K562 (cell line): Measurements from ENCODE around the gene ANKRD65. TPM values are rescaled to one million over a fixed set of nuclear protein-coding genes. Genes with fewer than 3 reads are reported as not detected.
A peak's percentile ranks its signal among the peaks of the same experiment; 100 is the strongest.

Experiments
- AFF4 ChIP-seq: sonication (generic); formaldehyde crosslinking; IDR thresholded peaks from 2 replicates; pipeline ENCODE4 v1.8.0; 2023; ENCODE audit warnings: mild to moderate bottlenecking, missing genetic modification reagents
- ATF6 ChIP-seq: sonication (generic); formaldehyde crosslinking; IDR thresholded peaks from 2 replicates; pipeline ENCODE4 v1.4.0; 2020; ENCODE audit warnings: mild to moderate bottlenecking, missing genetic modification reagents
- CGGBP1 ChIP-seq: fragments of 250-450 bp; sonication (Bioruptor Pico); IDR thresholded peaks from 2 replicates; pipeline ENCODE4 v1.9.0; 2021; ENCODE audit warnings: mild to moderate bottlenecking
- CTCF ChIP-seq, 3 experiments: IDR thresholded peaks in 2 of 3; conservative IDR thresholded peaks in 1 of 3; 2 replicates each; pipeline ENCODE4 v1.5.1; 2011 to 2012; ENCODE audit warnings: low read length in 3 of 3, mild to moderate bottlenecking in 3 of 3, control low read depth in 2 of 3, improper control_type of control experiment in 1 of 3, inconsistent platforms in 1 of 3, low read depth in 1 of 3, mixed read lengths in 1 of 3, moderate library complexity in 1 of 3; ENCODE audit not compliant: insufficient read depth in 2 of 3
- DLX4 ChIP-seq: fragments of 250-450 bp; sonication (Bioruptor Pico); IDR thresholded peaks from 2 replicates; pipeline ENCODE4 v1.6.1; 2021; ENCODE audit warnings: mild to moderate bottlenecking
- DPF2 ChIP-seq: fragments of 450-650 bp; IDR thresholded peaks from 2 replicates; pipeline ENCODE4 v1.6.1; 2016
- E2F5 ChIP-seq: sonication (generic); formaldehyde crosslinking; IDR thresholded peaks from 2 replicates; pipeline ENCODE4 v1.8.0; 2022; ENCODE audit warnings: mild to moderate bottlenecking, missing genetic modification reagents
- KHSRP ChIP-seq: fragments of 450-650 bp; IDR thresholded peaks from 2 replicates; pipeline ENCODE4 v1.6.1; 2017
- MAFF ChIP-seq: IDR thresholded peaks from 2 replicates; pipeline ENCODE4 v1.6.1; 2012; ENCODE audit warnings: low read length, improper control_type of control experiment
- MAFK ChIP-seq: IDR thresholded peaks from 2 replicates; pipeline ENCODE4 v1.6.1; 2011; ENCODE audit warnings: low read length, improper control_type of control experiment
- PTBP1 ChIP-seq: fragments of 200-400 bp; formaldehyde crosslinking; IDR thresholded peaks from 2 replicates; pipeline ENCODE4 v1.6.1; 2017; ENCODE audit warnings: low read depth, low read length
- SAFB ChIP-seq: fragments of 200-400 bp; formaldehyde crosslinking; IDR thresholded peaks from 2 replicates; pipeline ENCODE4 v1.6.1; 2017; ENCODE audit warnings: low read depth, low read length, borderline replicate concordance
- SMAD4 ChIP-seq: fragments of 250-450 bp; sonication (Bioruptor Pico); conservative IDR thresholded peaks from 2 replicates; pipeline ENCODE4 v1.8.0; 2021; ENCODE audit warnings: inconsistent platforms, mild to moderate bottlenecking, moderate library complexity
- TEAD1 ChIP-seq, 2 experiments: fragments of 450-650 bp in 1 of 2; sonication (generic) in 1 of 2; formaldehyde crosslinking; IDR thresholded peaks; 2 replicates each; pipeline versions ENCODE4 v1.4.0 to v1.8.0; 2020 to 2022; ENCODE audit warnings: mild to moderate bottlenecking in 2 of 2, missing genetic modification reagents in 1 of 2
- ZBTB17 ChIP-seq: fragments of 450-650 bp; formaldehyde crosslinking; IDR thresholded peaks from 2 replicates; pipeline ENCODE4 v1.4.0; 2020; ENCODE audit warnings: mild to moderate bottlenecking
- ZFP30 ChIP-seq: fragments of 250-450 bp; sonication (Bioruptor Pico); IDR thresholded peaks from 2 replicates; pipeline ENCODE4 v1.8.0; 2022; ENCODE audit warnings: moderate library complexity, mild to moderate bottlenecking, inconsistent platforms, borderline replicate concordance
- polyA plus RNA-seq, 8 experiments: library from polyadenylated mRNA; depleted of rRNA in 4 of 8; stranded (reverse) in 5 of 8; unstranded in 3 of 8; fragments of >200 nt; fragmentation: Nextera tagmentation in 2 of 8; fragmentation: Illumina TruSeq in 1 of 8; extraction: Ambion mirVana in 2 of 8; extraction: Trizol in 1 of 8; gene quantifications; 2 replicates each; pipeline versions ENCODE4 v1.2.1 to v1.2.3, GENCODE V29; 2011 to 2014; ENCODE audit warnings: inconsistent platforms in 1 of 8, missing spikeins in 1 of 8
- total RNA-seq, 7 experiments: library from RNA; depleted of rRNA in 6 of 7; stranded (reverse); fragments of >200 nt in 6 of 7; fragmentation: Illumina TruSeq in 2 of 7; extraction: Trizol in 2 of 7; gene quantifications; 2 replicates each; pipeline versions ENCODE4 v1.2.1 to v1.2.3, GENCODE V29; 2011 to 2021; ENCODE audit warnings: low replicate concordance in 1 of 7

The ANKRD65 gene
- total and polyA plus RNA-seq, 9 of the 15 experiments (the other 6 are each of a cell fraction or from before 2014, with no cell fraction given): not detected

- no peak for TF ChIP-seq CTCF (IDR thresholded peaks at IDR 0.05 in 2 of 3, conservative IDR thresholded peaks at IDR 0.05 in 1 of 3; ENCODE audit: insufficient read depth in 2 of 3, low read depth in 1 of 3, low read length in 3 of 3)
- TF ChIP-seq SMAD4 (CRISPR knock-in tag): peak; percentile 96
- TF ChIP-seq KHSRP: no peak
- TF ChIP-seq DPF2: peak; percentile 32; the same call in 1 of the 2 replicates
- no peak for TF ChIP-seq MAFK
- no peak for TF ChIP-seq AFF4 (CRISPR knock-in tag)
- no peak for TF ChIP-seq E2F5 (CRISPR knock-in tag)
- no peak for TF ChIP-seq TEAD1 (CRISPR knock-in tag; IDR thresholded peaks at IDR 0.05)
- TF ChIP-seq ZFP30 (CRISPR knock-in tag): no peak
- TF ChIP-seq ZBTB17 (CRISPR knock-in tag): peak; percentile 64; the same call in 1 of the 2 replicates
- no peak for TF ChIP-seq PTBP1
- TF ChIP-seq SAFB: no peak
- peak; percentile 76; the same call in 1 of the 2 replicates for TF ChIP-seq ATF6 (CRISPR knock-in tag)
- no peak for TF ChIP-seq DLX4 (CRISPR knock-in tag)
- TF ChIP-seq CGGBP1: no peak
- TF ChIP-seq MAFF: no peak
Measured at GRCh38 chr1:1432951-1433803, 12.1 kb upstream of the ANKRD65 start (continued).
